Measurements from ENCODE around the gene DCTPP1. TPM values are rescaled to one million over a fixed set of nuclear protein-coding genes. Genes with fewer than 3 reads are reported as not detected.

The DCTPP1 gene
- total and polyA plus RNA-seq, 2 of the 13 experiments (the other 11 are each of a cell fraction or from before 2014, with no cell fraction given), result 54.8 to 74.4 TPM

DNA sequence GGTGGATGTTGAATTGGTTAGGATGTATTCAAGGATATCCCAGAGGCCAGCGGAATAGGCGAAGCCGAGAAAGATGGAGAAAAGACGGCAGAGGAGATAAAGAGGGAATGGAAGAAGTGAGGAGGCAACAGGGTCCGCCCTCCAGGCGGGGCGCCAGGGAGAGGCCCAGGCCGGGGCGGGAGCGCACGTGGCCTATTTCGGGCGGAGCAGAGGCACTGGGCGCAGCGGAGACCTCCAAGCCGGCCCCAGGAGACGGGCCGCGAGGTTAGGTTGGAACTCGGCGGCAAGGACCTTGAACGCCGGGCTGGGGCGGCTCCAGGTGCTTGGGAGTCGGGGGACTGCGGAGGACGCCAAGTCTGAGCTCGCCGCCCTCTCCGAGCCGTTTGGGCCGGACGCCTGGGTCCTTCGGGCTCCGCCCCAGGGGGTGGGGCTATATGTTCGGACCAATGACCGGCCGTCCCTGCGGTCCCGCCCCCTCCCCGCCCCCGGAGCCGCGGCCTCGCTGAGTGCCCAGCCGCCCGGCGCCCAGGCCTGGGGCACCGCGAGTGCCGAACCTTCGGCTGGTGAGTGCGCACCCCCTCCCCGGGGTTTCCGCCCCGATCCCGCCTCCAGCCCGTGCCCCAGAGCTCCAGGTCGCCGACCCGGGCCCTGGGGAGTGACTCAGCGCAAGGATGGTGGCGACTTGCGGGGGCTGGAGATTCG lies 22.6 kb downstream of the DCTPP1 start, which contains the start of gene ZNF771 (continued):
- TF ChIP-seq RAD21 (CRISPR knock-in tag; IDR thresholded peaks at IDR 0.05) (peak; percentile 75), KAT7 (CRISPR knock-in tag; IDR thresholded peaks at IDR 0.05; ENCODE audit: borderline replicate concordance) (peak; percentile 88), ZNF224 (CRISPR knock-in tag; IDR thresholded peaks at IDR 0.05) (peak; percentile 92; the same call in 1 of the 2 replicates), ZNF510 (CRISPR knock-in tag; IDR thresholded peaks at IDR 0.05; ENCODE audit: low read depth) (peak; percentile 97; the same call in 1 of the 2 replicates), RXRB (CRISPR knock-in tag; IDR thresholded peaks at IDR 0.05; ENCODE audit: borderline replicate concordance) (peak; percentile 68), ZSCAN25 (CRISPR knock-in tag; IDR thresholded peaks at IDR 0.05) (0 out of 2 replicates have a peak, but pooled peaks have one; percentile 47), PHF21A (CRISPR knock-in tag; IDR thresholded peaks at IDR 0.05) (peak; percentile 61), NCOA1 (CRISPR knock-in tag; IDR thresholded peaks at IDR 0.05) (peak; percentile 95), CREM (IDR thresholded peaks at IDR 0.05) (no peak), CREM (CRISPR knock-in tag; IDR thresholded peaks at IDR 0.05) (no peak), SKI (IDR thresholded peaks at IDR 0.05; ENCODE audit: partially characterized antibody) (peak; percentile 43), MXD4 (CRISPR knock-in tag; IDR thresholded peaks at IDR 0.05) (peak; percentile 98), ZNF891 (CRISPR knock-in tag; IDR thresholded peaks at IDR 0.05) (peak; percentile 83), KDM3A (CRISPR knock-in tag; IDR thresholded peaks at IDR 0.05; ENCODE audit: low read depth) (no peak), ZBTB38 (CRISPR knock-in tag; IDR thresholded peaks at IDR 0.05) (peak; percentile 52; the same call in 1 of the 2 replicates), NR2F2 (IDR thresholded peaks at IDR 0.05; ENCODE audit: borderline replicate concordance, low read depth) (no peak), KLF9 (CRISPR knock-in tag; IDR thresholded peaks at IDR 0.05; ENCODE audit: low read depth) (peak; percentile 70; the same call in 1 of the 2 replicates), RARA (CRISPR knock-in tag; IDR thresholded peaks at IDR 0.05) (peak; percentile 19; the same call in 1 of the 2 replicates), RFXAP (CRISPR knock-in tag; IDR thresholded peaks at IDR 0.05; ENCODE audit: borderline replicate concordance) (peak; percentile 48; the same call in 1 of the 2 replicates), ZNF75D (CRISPR knock-in tag; IDR thresholded peaks at IDR 0.05; ENCODE audit: borderline replicate concordance) (no peak), KDM5B (CRISPR knock-in tag; IDR thresholded peaks at IDR 0.05; ENCODE audit: borderline replicate concordance) (peak; percentile 98)
- TF ChIP-seq, protein P1, sequence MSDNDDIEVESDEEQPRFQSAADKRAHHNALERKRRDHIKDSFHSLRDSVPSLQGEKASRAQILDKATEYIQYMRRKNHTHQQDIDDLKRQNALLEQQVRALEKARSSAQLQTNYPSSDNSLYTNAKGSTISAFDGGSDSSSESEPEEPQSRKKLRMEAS (IDR thresholded peaks at IDR 0.05), result peak; percentile 97
- TF ChIP-seq, protein P2, sequence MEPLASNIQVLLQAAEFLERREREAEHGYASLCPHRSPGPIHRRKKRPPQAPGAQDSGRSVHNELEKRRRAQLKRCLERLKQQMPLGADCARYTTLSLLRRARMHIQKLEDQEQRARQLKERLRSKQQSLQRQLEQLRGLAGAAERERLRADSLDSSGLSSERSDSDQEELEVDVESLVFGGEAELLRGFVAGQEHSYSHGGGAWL (CRISPR knock-in tag; IDR thresholded peaks at IDR 0.05), result peak; percentile 97
- TF ChIP-seq, protein P3, sequence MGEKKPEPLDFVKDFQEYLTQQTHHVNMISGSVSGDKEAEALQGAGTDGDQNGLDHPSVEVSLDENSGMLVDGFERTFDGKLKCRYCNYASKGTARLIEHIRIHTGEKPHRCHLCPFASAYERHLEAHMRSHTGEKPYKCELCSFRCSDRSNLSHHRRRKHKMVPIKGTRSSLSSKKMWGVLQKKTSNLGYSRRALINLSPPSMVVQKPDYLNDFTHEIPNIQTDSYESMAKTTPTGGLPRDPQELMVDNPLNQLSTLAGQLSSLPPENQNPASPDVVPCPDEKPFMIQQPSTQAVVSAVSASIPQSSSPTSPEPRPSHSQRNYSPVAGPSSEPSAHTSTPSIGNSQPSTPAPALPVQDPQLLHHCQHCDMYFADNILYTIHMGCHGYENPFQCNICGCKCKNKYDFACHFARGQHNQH (CRISPR knock-in tag; IDR thresholded peaks at IDR 0.05), result peak; percentile 72; the same call in 1 of the 2 replicates
- TF ChIP-seq, protein P4, sequence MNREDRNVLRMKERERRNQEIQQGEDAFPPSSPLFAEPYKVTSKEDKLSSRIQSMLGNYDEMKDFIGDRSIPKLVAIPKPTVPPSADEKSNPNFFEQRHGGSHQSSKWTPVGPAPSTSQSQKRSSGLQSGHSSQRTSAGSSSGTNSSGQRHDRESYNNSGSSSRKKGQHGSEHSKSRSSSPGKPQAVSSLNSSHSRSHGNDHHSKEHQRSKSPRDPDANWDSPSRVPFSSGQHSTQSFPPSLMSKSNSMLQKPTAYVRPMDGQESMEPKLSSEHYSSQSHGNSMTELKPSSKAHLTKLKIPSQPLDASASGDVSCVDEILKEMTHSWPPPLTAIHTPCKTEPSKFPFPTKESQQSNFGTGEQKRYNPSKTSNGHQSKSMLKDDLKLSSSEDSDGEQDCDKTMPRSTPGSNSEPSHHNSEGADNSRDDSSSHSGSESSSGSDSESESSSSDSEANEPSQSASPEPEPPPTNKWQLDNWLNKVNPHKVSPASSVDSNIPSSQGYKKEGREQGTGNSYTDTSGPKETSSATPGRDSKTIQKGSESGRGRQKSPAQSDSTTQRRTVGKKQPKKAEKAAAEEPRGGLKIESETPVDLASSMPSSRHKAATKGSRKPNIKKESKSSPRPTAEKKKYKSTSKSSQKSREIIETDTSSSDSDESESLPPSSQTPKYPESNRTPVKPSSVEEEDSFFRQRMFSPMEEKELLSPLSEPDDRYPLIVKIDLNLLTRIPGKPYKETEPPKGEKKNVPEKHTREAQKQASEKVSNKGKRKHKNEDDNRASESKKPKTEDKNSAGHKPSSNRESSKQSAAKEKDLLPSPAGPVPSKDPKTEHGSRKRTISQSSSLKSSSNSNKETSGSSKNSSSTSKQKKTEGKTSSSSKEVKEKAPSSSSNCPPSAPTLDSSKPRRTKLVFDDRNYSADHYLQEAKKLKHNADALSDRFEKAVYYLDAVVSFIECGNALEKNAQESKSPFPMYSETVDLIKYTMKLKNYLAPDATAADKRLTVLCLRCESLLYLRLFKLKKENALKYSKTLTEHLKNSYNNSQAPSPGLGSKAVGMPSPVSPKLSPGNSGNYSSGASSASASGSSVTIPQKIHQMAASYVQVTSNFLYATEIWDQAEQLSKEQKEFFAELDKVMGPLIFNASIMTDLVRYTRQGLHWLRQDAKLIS (CRISPR knock-in tag; IDR thresholded peaks at IDR 0.05), result 0 out of 2 replicates have a peak, but pooled peaks have one; percentile 40

Measured in HepG2 (cell line).